ENCODE measurements around the gene LCN1. TPM values are rescaled to one million over a fixed set of nuclear protein-coding genes. Genes with fewer than 3 reads are reported as not detected.
A peak's percentile ranks its signal among the peaks of the same experiment; 100 is the strongest.
"Not testable (repeated sequence)": the region's sequence is repeated elsewhere in the genome, so short reads cannot be mapped to it uniquely, and the experiment has no call there.

The LCN1 gene
- polyA plus RNA-seq, 6 donors from 2014 or later = not detected

GRCh38 chr9:135525241-135526088 lies 4.2 kb downstream of the LCN1 start:
- H3K4me3 Mint-ChIP-seq = no peak overlapping the region
- H3K4me1 Mint-ChIP-seq = peaks cover 0 to 3% (median 0%) of the 10 kb centered on the region in 3 donors
- no peak for ATAC-seq (ENCODE audit: low read depth in 2 of 2)
- H3K27me3 Mint-ChIP-seq = peaks cover 7 to 28% (median 8%) of the 10 kb centered on the region in 3 donors
- DNase-seq = no peak
- peaks cover 0 to 4% (median 0%) of the 10 kb centered on the region in 7 donors for H3K9me3 Mint-ChIP-seq
- H3K27ac Mint-ChIP-seq = no peak overlapping the region
- no peaks in the 10 kb centered on the region for H3K36me3 Mint-ChIP-seq

GRCh38 chr9:135526089-135526729 lies 5.0 kb downstream of the LCN1 start:
- ATAC-seq (ENCODE audit: low read depth in 2 of 2) = no peak
- no peak for DNase-seq
- H3K4me3 Mint-ChIP-seq = no peak overlapping the region
- no peaks in the 10 kb centered on the region for H3K36me3 Mint-ChIP-seq
- H3K4me1 Mint-ChIP-seq = peaks cover 0 to 3% (median 0%) of the 10 kb centered on the region in 3 donors
- peaks cover 0 to 5% (median 0%) of the 10 kb centered on the region in 7 donors for H3K9me3 Mint-ChIP-seq
- H3K27me3 Mint-ChIP-seq = peaks cover 9 to 29% (median 9%) of the 10 kb centered on the region in 3 donors
- no peak overlapping the region for H3K27ac Mint-ChIP-seq

GRCh38 chr9:135526730-135527571 lies 5.7 kb downstream of the LCN1 start:
- Mint-ChIP-seq H3K27me3 (peaks cover 13 to 33% (median 15%) of the 10 kb centered on the region in 3 donors), H3K9me3 (peaks cover 0 to 5% (median 0%) of the 10 kb centered on the region in 7 donors), H3K36me3 (no peaks in the 10 kb centered on the region), H3K4me3 (no peak overlapping the region), H3K27ac (no peak overlapping the region), H3K4me1 (peaks cover 0 to 3% (median 0%) of the 10 kb centered on the region in 3 donors)
- ATAC-seq (ENCODE audit: low read depth in 2 of 2) = no peak
- no peak for DNase-seq

- H3K27ac Mint-ChIP-seq; H3K4me1 Mint-ChIP-seq; DNase-seq; ATAC-seq (ENCODE audit: low read depth in 2 of 2); H3K36me3 Mint-ChIP-seq; H3K9me3 Mint-ChIP-seq; H3K4me3 Mint-ChIP-seq: not testable (repeated sequence)
- H3K27me3 Mint-ChIP-seq = peaks cover 16 to 31% (median 25%) of the 10 kb centered on the region in 3 donors
These were observed 7.7 kb downstream of the LCN1 start for GRCh38 chr9:135528842-135529435.

- Mint-ChIP-seq H3K36me3 (no peaks in the 10 kb centered on the region), H3K9me3 (peaks cover 0 to 5% (median 0%) of the 10 kb centered on the region in 7 donors), H3K27ac (no peak overlapping the region), H3K27me3 (peaks cover 27 to 40% (median 27%) of the 10 kb centered on the region in 3 donors), H3K4me3 (no peak overlapping the region), H3K4me1 (peaks cover 0 to 5% (median 3%) of the 10 kb centered on the region in 3 donors)
- DNase-seq = no peak
- no peak for ATAC-seq (ENCODE audit: low read depth in 2 of 2)
These were observed 8.9 kb downstream of the LCN1 start for GRCh38 chr9:135530146-135530545.

- no peak for ATAC-seq (ENCODE audit: low read depth in 2 of 2)
- DNase-seq = no peak
- Mint-ChIP-seq H3K4me1 (peaks cover 0 to 5% (median 3%) of the 10 kb centered on the region in 3 donors), H3K36me3 (no peaks in the 10 kb centered on the region), H3K27me3 (peaks cover 27 to 40% (median 27%) of the 10 kb centered on the region in 3 donors), H3K9me3 (peaks cover 0 to 5% (median 0%) of the 10 kb centered on the region in 7 donors), H3K4me3 (no peak overlapping the region), H3K27ac (no peak overlapping the region)
These were observed 9.9 kb downstream of the LCN1 start for GRCh38 chr9:135531096-135531495.

GRCh38 chr9:135533113-135533512 lies 11.9 kb downstream of the LCN1 start:
- Mint-ChIP-seq H3K4me1 (peaks cover 0 to 5% (median 3%) of the 10 kb centered on the region in 3 donors), H3K9me3 (peaks cover 0 to 5% (median 0%) of the 10 kb centered on the region in 7 donors), H3K27me3 (peaks cover 27 to 47% (median 37%) of the 10 kb centered on the region in 3 donors), H3K27ac (no peak overlapping the region), H3K36me3 (no peaks in the 10 kb centered on the region), H3K4me3 (no peak overlapping the region)
- DNase-seq = no peak
- no peak for ATAC-seq (ENCODE audit: low read depth in 2 of 2)

- Mint-ChIP-seq H3K36me3 (no peaks in the 10 kb centered on the region), H3K27ac (no peak overlapping the region), H3K27me3 (peaks cover 27 to 47% (median 37%) of the 10 kb centered on the region in 3 donors), H3K4me1 (peaks cover 0 to 5% (median 0%) of the 10 kb centered on the region in 3 donors), H3K4me3 (no peak overlapping the region), H3K9me3 (peaks cover 0 to 5% (median 0%) of the 10 kb centered on the region in 7 donors)
- ATAC-seq (ENCODE audit: low read depth in 2 of 2) (no peak), DNase-seq (no peak)
These were observed 12.4 kb downstream of the LCN1 start for GRCh38 chr9:135533674-135534073.

- Mint-ChIP-seq H3K27me3 (peaks cover 30 to 44% (median 37%) of the 10 kb centered on the region in 3 donors), H3K4me3 (peak overlapping the region in 1 of 8 donors; percentile 7), H3K27ac (peak overlapping the region in 1 of 6 donors; percentile 48)
- H3K4me1 Mint-ChIP-seq; ATAC-seq (ENCODE audit: low read depth in 2 of 2); H3K36me3 Mint-ChIP-seq; H3K9me3 Mint-ChIP-seq; DNase-seq: not testable (repeated sequence)
These were observed 13.0 kb downstream of the LCN1 start for GRCh38 chr9:135534192-135534711.

- not testable (repeated sequence) for H3K4me3 Mint-ChIP-seq; H3K4me1 Mint-ChIP-seq; DNase-seq; H3K9me3 Mint-ChIP-seq; H3K36me3 Mint-ChIP-seq; ATAC-seq (ENCODE audit: low read depth in 2 of 2)
- peak overlapping the region in 1 of 6 donors; percentile 48 for H3K27ac Mint-ChIP-seq
- H3K27me3 Mint-ChIP-seq = peaks cover 35 to 44% (median 36%) of the 10 kb centered on the region in 3 donors
These were observed 13.6 kb downstream of the LCN1 start for GRCh38 chr9:135534826-135535225.

GRCh38 chr9:135535631-135536030 lies 14.4 kb downstream of the LCN1 start:
- H3K4me1 Mint-ChIP-seq; H3K36me3 Mint-ChIP-seq; ATAC-seq (ENCODE audit: low read depth in 2 of 2); H3K9me3 Mint-ChIP-seq; H3K27ac Mint-ChIP-seq; H3K4me3 Mint-ChIP-seq; DNase-seq: not testable (repeated sequence)
- H3K27me3 Mint-ChIP-seq = peaks cover 39 to 44% (median 43%) of the 10 kb centered on the region in 3 donors

- DNase-seq (no peak), ATAC-seq (ENCODE audit: low read depth in 2 of 2) (no peak)
- H3K27me3 Mint-ChIP-seq = peaks cover 34 to 43% (median 38%) of the 10 kb centered on the region in 3 donors
- no peak overlapping the region for H3K4me3 Mint-ChIP-seq
- H3K9me3 Mint-ChIP-seq = no peaks in the 10 kb centered on the region
- H3K4me1 Mint-ChIP-seq = peaks cover 0 to 5% (median 0%) of the 10 kb centered on the region in 3 donors
- no peaks in the 10 kb centered on the region for H3K36me3 Mint-ChIP-seq
- H3K27ac Mint-ChIP-seq = no peak overlapping the region
These were observed 15.0 kb downstream of the LCN1 start for GRCh38 chr9:135536216-135536615.

Data from naive B cell (primary cell).